Adrenal gland (tissue), 19 donors: ENCODE data around the gene DNASE1L2. TPM values are rescaled to one million over a fixed set of nuclear protein-coding genes. Genes with fewer than 3 reads are reported as not detected.

ENCODE experiments used
- DNase-seq, 7 donors: peaks; one replicate each; pipeline ENCODE4 v3.0.0-alpha.2; 2019 to 2020
- H3K27ac ChIP-seq, 5 donors: fragments of 200-600 bp; sonication (generic) in 4 of 5; 1 replicate in 3 of 5; 2 replicates in 2 of 5; pipeline versions ENCODE4 v1.5.1 to v1.8.0; 2016 to 2020; ENCODE audit warnings: mild to moderate bottlenecking in 1 of 5
- H3K27me3 ChIP-seq: fragments of 200-600 bp; 2 replicates; pipeline ENCODE4 v1.8.0; 2021
- H3K36me3 ChIP-seq, 2 donors: fragments of 200-600 bp; replicated peaks in 1 of 2; 1 replicate in 1 of 2; 2 replicates in 1 of 2; pipeline versions ENCODE4 v1.5.1 to v1.8.0; 2018 to 2022
- H3K4me1 ChIP-seq, 2 donors: fragments of 200-600 bp; replicated peaks in 1 of 2; 1 replicate in 1 of 2; 2 replicates in 1 of 2; pipeline versions ENCODE4 v1.5.1 to v1.8.0; 2018 to 2021
- H3K4me3 ChIP-seq, 4 donors: fragments of 200-600 bp; sonication (generic) in 3 of 4; one replicate each; pipeline ENCODE4 v1.5.1; 2016 to 2018
- H3K9me3 ChIP-seq, 3 donors: fragments of 200-600 bp; sonication (generic) in 1 of 3; replicated peaks in 1 of 3; 1 replicate in 2 of 3; 2 replicates in 1 of 3; pipeline versions ENCODE4 v1.5.1 to v1.8.0; 2016 to 2021
- CTCF ChIP-seq, 6 experiments: fragments of 450-650 bp in 4 of 6; fragments of 200-600 bp in 2 of 6; sonication (generic) in 1 of 6; IDR thresholded peaks; 1 replicate in 5 of 6; 2 replicates in 1 of 6; pipeline versions ENCODE4 v1.5.1 to v1.8.0; 2016 to 2021; ENCODE audit warnings: antibody characterized with exemption in 6 of 6, mild to moderate bottlenecking in 2 of 6, moderate library complexity in 1 of 6
- POLR2A ChIP-seq, 2 donors: fragments of 450-650 bp; IDR thresholded peaks; one replicate each; pipeline ENCODE4 v1.6.1; 2017; ENCODE audit warnings: antibody characterized with exemption in 2 of 2, mild to moderate bottlenecking in 2 of 2, moderate library complexity in 1 of 2
- WGBS, 4 donors: extraction: QIAGEN DNeasy Blood & Tissue Kit in 2 of 4; methylation state at CpG; one replicate each; pipeline versions ENCODE4 v1.1.5 to v1.1.7; 2013 to 2017; 5-methylcytosine and 5-hydroxymethylcytosine counted together
- intact Hi-C, 2 donors: fragments of 100-400 bp; cut with DNase I; formaldehyde crosslinking; loops; one replicate each; pipeline versions ENCODE4 v1.14.1 to v1.15.0; 2022 to 2023
- long read RNA-seq, 10 donors: library from polyadenylated mRNA in 3 of 10; unstranded in 2 of 10; stranded (forward) in 1 of 10; transcript quantifications; one replicate each; pipeline ENCODE4 v2.0.0 and lab custom pipeline, GENCODE V29; 2021 to 2026
- polyA plus RNA-seq, 3 donors: library from polyadenylated mRNA; stranded (reverse); fragments of 200-250 nt in 2 of 3; fragments of 350-450 nt in 1 of 3; fragmentation: Illumina TruSeq in 1 of 3; extraction: RNeasy Lipid Tissue Mini Kit (QIAGEN cat#74804) in 1 of 3; gene quantifications; one replicate each; pipeline ENCODE4 v1.2.3, GENCODE V29; 2013 to 2014
- total RNA-seq, 9 donors: library from RNA; depleted of rRNA in 4 of 9; stranded (reverse); fragments of >200 nt in 4 of 9; fragments of 120-200 nt in 1 of 9; fragmentation: NEBNext Ultra II Directional in 1 of 9; extraction: Animal tissue kit (Norgen Biotek cat#: 25700) in 1 of 9; gene quantifications; one replicate each; pipeline versions ENCODE4 v1.1.0 to v1.2.4, GENCODE V29; 2013 to 2023
- donor health status: healthy with polysubstance abuse.
- donor health status: Bipolar disorder and iron deficiency.
- donor health status: DM: yes; HTN: yes; CAD: no.
- donor health status: DM: no; HTN: no; CAD: no.
- donor health status: DM: no; HTN: no; CAD: no.
- donor health status: DM: yes; HTN: yes; CAD: no.

DNASE1L2 gene
- 1 to 10 TPM in 2 of 9 donors, under 1 TPM in 6, not detected in 1; 0.25 to 2.9 (median 0.72) TPM for total RNA-seq
- 1 to 10 TPM in 2 of 3 donors, not detected in 1; 2.2 to 6.0 TPM for polyA plus RNA-seq
- long read RNA-seq, donor 1, partial matches to known transcripts, result 0 of 1 reads
- long read RNA-seq, donor 1, other reads (novel, unspliced or antisense), result 0 of 1 reads
- long read RNA-seq, donor 2, result 0 reads
- long read RNA-seq, donor 3, result 0 reads
- long read RNA-seq, donor 4, result 0 reads
- long read RNA-seq, donor 5, result 0 reads
- long read RNA-seq, donor 6, result 0 reads
- long read RNA-seq, donor 7, result 0 reads
- long read RNA-seq, donor 8, partial matches to known transcripts, result 0 of 1 reads
- long read RNA-seq, donor 8, other reads (novel, unspliced or antisense), result 0 of 1 reads
- long read RNA-seq, donor 9, partial matches to known transcripts, result 0 of 1 reads
- long read RNA-seq, donor 9, other reads (novel, unspliced or antisense), result 0 of 1 reads
- long read RNA-seq, donor 10, result 0 reads

GRCh38 chr16:2236337-2237101 is at the start of gene DNASE1L2:
DNASE1L2 (plus strand) TSS chr16:2236444; CDS start chr16:2236817, 373 bp downstream.
- 5 to 7% (median 6%) methylated on average over 8 to 63 of the region's 64 CpGs; no CpG with 5 or more reads in 1 of the 4 donors for WGBS, 4 donors
- TF ChIP-seq POLR2A (IDR thresholded peaks at IDR 0.05), result no peak
- TF ChIP-seq CTCF (IDR thresholded peaks at IDR 0.05), result no peak
- peaks cover 0 to 43% of the 10 kb centered on the region in 2 donors for H3K36me3 ChIP-seq
- peak within 1 kb of the TSS in 1 of 4 donors; percentile 7 for H3K4me3 ChIP-seq
- no peak within 1 kb of the TSS for H3K27ac ChIP-seq
- DNase-seq, result no peak
- H3K4me1 ChIP-seq, result peaks cover 12 to 21% of the 10 kb centered on the region in 2 donors
- H3K9me3 ChIP-seq, result no peaks in the 10 kb centered on the region
- peaks cover 9% of the 10 kb centered on the region for H3K27me3 ChIP-seq
- intact Hi-C loops, result no loop called here

- H3K4me3 ChIP-seq, result no peak overlapping the region
- no peaks in the 10 kb centered on the region for H3K9me3 ChIP-seq
- WGBS, 4 donors, result 83 to 89% (median 88%) methylated on average over 9 to 20 of the region's 20 CpGs
- no peak overlapping the region for H3K27ac ChIP-seq
- no peak for TF ChIP-seq POLR2A (IDR thresholded peaks at IDR 0.05)
- no peak for TF ChIP-seq CTCF (IDR thresholded peaks at IDR 0.05)
- H3K27me3 ChIP-seq, result no peaks in the 10 kb centered on the region
- no peak for DNase-seq
- H3K36me3 ChIP-seq, result no peaks in the 10 kb centered on the region
- H3K4me1 ChIP-seq, result no peaks in the 10 kb centered on the region
- intact Hi-C loops, result no loop called here
These were observed 49.7 kb upstream of the DNASE1L2 start for GRCh38 chr16:2186505-2186904.

GRCh38 chr16:2187212-2187611 is 49.0 kb upstream of the DNASE1L2 start:
- H3K36me3 ChIP-seq, result no peaks in the 10 kb centered on the region
- H3K27ac ChIP-seq, result no peak overlapping the region
- H3K4me3 ChIP-seq, result no peak overlapping the region
- 83 to 87% (median 85%) methylated on average over 10 to 17 of the region's 17 CpGs for WGBS, 4 donors
- TF ChIP-seq CTCF (IDR thresholded peaks at IDR 0.05), result no peak
- TF ChIP-seq POLR2A (IDR thresholded peaks at IDR 0.05), result no peak
- no peaks in the 10 kb centered on the region for H3K4me1 ChIP-seq
- no peaks in the 10 kb centered on the region for H3K27me3 ChIP-seq
- no peaks in the 10 kb centered on the region for H3K9me3 ChIP-seq
- no peak for DNase-seq
- intact Hi-C loops, result no loop called here

- H3K27ac ChIP-seq, result no peak overlapping the region
- H3K27me3 ChIP-seq, result no peaks in the 10 kb centered on the region
- WGBS, 4 donors, result 85 to 96% (median 94%) methylated on average over 3 to 8 of the region's 8 CpGs
- H3K4me1 ChIP-seq, result no peaks in the 10 kb centered on the region
- no peak overlapping the region for H3K4me3 ChIP-seq
- H3K36me3 ChIP-seq, result no peaks in the 10 kb centered on the region
- H3K9me3 ChIP-seq, result no peaks in the 10 kb centered on the region
- intact Hi-C loops, result no loop called here
- no peak for DNase-seq
- TF ChIP-seq CTCF (IDR thresholded peaks at IDR 0.05) (no peak), POLR2A (IDR thresholded peaks at IDR 0.05) (no peak)
These were observed 47.8 kb upstream of the DNASE1L2 start for GRCh38 chr16:2188395-2188794.
